Measurements from ENCODE around the gene RASSF3. TPM values are rescaled to one million over a fixed set of nuclear protein-coding genes. Genes with fewer than 3 reads are reported as not detected.

The RASSF3 gene
- total RNA-seq, 1 donor from 2014 or later = 31.8 TPM

GRCh38 chr12:64730588-64730969 is 120.3 kb downstream of the RASSF3 start:
- DNase-seq (ENCODE audit: extremely low spot score, unreplicated experiment) = no peak
- Mint-ChIP-seq H3K4me1 (ENCODE audit: unreplicated experiment) (peaks cover 10% of the 10 kb centered on the region), H3K9me3 (no peaks in the 10 kb centered on the region), H3K4me3 (no peak overlapping the region), H3K27me3 (no peaks in the 10 kb centered on the region), H3K36me3 (peaks cover 28% of the 10 kb centered on the region), H3K27ac (peak overlapping the region; percentile 71)
- TF ChIP-seq CTCF (conservative IDR thresholded peaks at IDR 0.05) = no peak

GRCh38 chr12:64731683-64732082 is 121.4 kb downstream of the RASSF3 start:
- peaks cover 27% of the 10 kb centered on the region for H3K36me3 Mint-ChIP-seq
- no peak for DNase-seq (ENCODE audit: extremely low spot score, unreplicated experiment)
- H3K4me1 Mint-ChIP-seq (ENCODE audit: unreplicated experiment) = peaks cover 10% of the 10 kb centered on the region
- H3K27me3 Mint-ChIP-seq = no peaks in the 10 kb centered on the region
- no peak overlapping the region for H3K4me3 Mint-ChIP-seq
- no peak for TF ChIP-seq CTCF (conservative IDR thresholded peaks at IDR 0.05)
- H3K27ac Mint-ChIP-seq = no peak overlapping the region
- H3K9me3 Mint-ChIP-seq = no peaks in the 10 kb centered on the region

GRCh38 chr12:64733857-64734256 is 123.6 kb downstream of the RASSF3 start:
- no peak for TF ChIP-seq CTCF (conservative IDR thresholded peaks at IDR 0.05)
- Mint-ChIP-seq H3K27ac (no peak overlapping the region), H3K9me3 (no peaks in the 10 kb centered on the region), H3K4me3 (no peak overlapping the region), H3K27me3 (no peaks in the 10 kb centered on the region), H3K4me1 (ENCODE audit: unreplicated experiment) (peaks cover 10% of the 10 kb centered on the region), H3K36me3 (peaks cover 36% of the 10 kb centered on the region)
- DNase-seq (ENCODE audit: extremely low spot score, unreplicated experiment) = no peak

GRCh38 chr12:64735442-64735841 is 125.1 kb downstream of the RASSF3 start:
- Mint-ChIP-seq H3K36me3 (peaks cover 49% of the 10 kb centered on the region), H3K9me3 (no peaks in the 10 kb centered on the region), H3K4me3 (no peak overlapping the region), H3K27ac (no peak overlapping the region), H3K27me3 (no peaks in the 10 kb centered on the region), H3K4me1 (ENCODE audit: unreplicated experiment) (peaks cover 4% of the 10 kb centered on the region)
- no peak for TF ChIP-seq CTCF (conservative IDR thresholded peaks at IDR 0.05)
- DNase-seq (ENCODE audit: extremely low spot score, unreplicated experiment) = no peak

- peaks cover 50% of the 10 kb centered on the region for H3K36me3 Mint-ChIP-seq
- H3K27ac Mint-ChIP-seq = no peak overlapping the region
- no peaks in the 10 kb centered on the region for H3K9me3 Mint-ChIP-seq
- H3K4me3 Mint-ChIP-seq = no peak overlapping the region
- H3K4me1 Mint-ChIP-seq (ENCODE audit: unreplicated experiment) = no peaks in the 10 kb centered on the region
- DNase-seq (ENCODE audit: extremely low spot score, unreplicated experiment) = no peak
- TF ChIP-seq CTCF (conservative IDR thresholded peaks at IDR 0.05) = no peak
- H3K27me3 Mint-ChIP-seq = no peaks in the 10 kb centered on the region
Observed at GRCh38 chr12:64736771-64737170, 126.5 kb downstream of the RASSF3 start.

GRCh38 chr12:64737539-64737938 is 127.2 kb downstream of the RASSF3 start:
- H3K4me1 Mint-ChIP-seq (ENCODE audit: unreplicated experiment) = no peaks in the 10 kb centered on the region
- H3K27ac Mint-ChIP-seq = no peak overlapping the region
- no peaks in the 10 kb centered on the region for H3K27me3 Mint-ChIP-seq
- H3K36me3 Mint-ChIP-seq = peaks cover 50% of the 10 kb centered on the region
- no peaks in the 10 kb centered on the region for H3K9me3 Mint-ChIP-seq
- no peak overlapping the region for H3K4me3 Mint-ChIP-seq
- DNase-seq (ENCODE audit: extremely low spot score, unreplicated experiment) = no peak
- no peak for TF ChIP-seq CTCF (conservative IDR thresholded peaks at IDR 0.05)
